Inflammatory macrophage (primary cell): ENCODE data around the gene MINAR1.
"Not testable (repeated sequence)": the region's sequence is repeated elsewhere in the genome, so short reads cannot be mapped to it uniquely, and the experiment has no call there.

Experiments used
- DNase-seq, 2 donors: peaks; one replicate each; pipeline ENCODE4 v3.0.0-alpha.2; 2020 to 2022
- total RNA-seq, 18 experiments: gene quantifications; one replicate each; lab custom pipeline; 2026; ENCODE audit warnings: mixed read lengths in 6 of 18, inconsistent platforms in 2 of 18; lab: John Stamatoyannopoulos, UW

MINAR1 gene, protein sequence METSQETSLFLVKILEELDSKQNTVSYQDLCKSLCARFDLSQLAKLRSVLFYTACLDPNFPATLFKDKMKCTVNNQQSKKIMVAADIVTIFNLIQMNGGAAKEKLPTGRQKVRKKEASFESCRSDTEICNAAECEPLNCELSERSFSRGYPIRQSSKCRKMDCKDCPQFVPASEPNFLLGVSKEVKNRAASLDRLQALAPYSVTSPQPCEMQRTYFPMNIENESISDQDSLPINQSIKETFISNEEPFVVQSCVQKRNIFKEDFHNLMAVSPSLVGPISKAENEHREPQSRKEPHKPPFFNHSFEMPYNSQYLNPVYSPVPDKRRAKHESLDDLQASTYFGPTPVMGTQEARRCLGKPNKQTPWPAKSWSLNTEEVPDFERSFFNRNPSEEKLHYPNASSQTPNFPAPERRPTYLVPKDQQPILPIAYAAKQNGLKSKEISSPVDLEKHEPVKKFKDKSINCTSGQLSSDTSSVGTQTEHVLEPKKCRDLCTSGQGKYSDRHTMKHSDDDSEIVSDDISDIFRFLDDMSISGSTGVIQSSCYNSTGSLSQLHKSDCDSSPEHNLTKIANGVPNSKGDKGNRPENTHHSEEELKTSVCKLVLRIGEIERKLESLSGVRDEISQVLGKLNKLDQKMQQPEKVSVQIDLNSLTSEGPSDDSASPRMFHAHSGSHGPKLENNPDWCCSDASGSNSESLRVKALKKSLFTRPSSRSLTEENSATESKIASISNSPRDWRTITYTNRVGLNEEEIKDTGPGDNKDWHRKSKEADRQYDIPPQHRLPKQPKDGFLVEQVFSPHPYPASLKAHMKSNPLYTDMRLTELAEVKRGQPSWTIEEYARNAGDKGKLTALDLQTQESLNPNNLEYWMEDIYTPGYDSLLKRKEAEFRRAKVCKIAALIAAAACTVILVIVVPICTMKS
- total RNA-seq = 0.71 to 4.2 (median 2.0) reads per million in 18 experiments

DNA sequence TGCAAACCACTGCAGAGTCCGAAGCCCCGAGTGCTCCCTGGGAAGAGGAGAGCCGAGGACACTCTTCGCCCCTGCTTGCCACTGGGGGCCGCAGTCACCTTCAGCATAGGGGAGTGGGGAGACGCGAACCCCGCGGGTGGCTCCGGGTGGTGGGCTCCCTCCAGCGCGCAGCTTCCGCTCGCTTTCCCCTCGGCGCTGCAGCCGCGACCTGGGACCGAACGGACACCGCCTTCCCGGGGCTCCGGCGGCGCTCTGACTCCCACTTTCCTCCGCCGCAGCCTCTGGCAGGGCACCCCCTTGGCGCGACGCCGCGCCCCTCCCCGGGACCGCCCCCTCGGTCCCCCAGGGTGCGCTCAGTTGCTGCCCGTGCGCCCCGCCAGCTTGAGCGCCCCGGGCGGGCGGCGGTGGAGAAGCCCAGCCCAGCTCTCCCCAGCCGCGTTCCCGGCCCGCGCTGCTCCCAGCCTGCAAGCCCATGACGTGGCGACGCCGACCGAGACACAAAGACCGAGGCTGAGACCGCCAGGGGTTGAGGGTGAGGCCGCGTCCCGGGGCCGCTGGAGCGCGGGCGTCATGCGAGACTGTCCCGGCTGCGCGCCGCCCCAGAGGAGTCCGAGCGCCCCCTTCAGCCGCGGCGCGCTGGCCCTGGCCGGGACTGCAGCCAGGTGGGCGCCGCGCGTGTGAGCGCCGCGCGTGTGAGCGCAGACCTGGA lies at the start of gene MINAR1:
MINAR1 (plus strand) TSS at position 701 of the 709 bp plus-strand sequence. CDS start 23,812 bp downstream, outside the sequence.
- no peak for DNase-seq

DNA sequence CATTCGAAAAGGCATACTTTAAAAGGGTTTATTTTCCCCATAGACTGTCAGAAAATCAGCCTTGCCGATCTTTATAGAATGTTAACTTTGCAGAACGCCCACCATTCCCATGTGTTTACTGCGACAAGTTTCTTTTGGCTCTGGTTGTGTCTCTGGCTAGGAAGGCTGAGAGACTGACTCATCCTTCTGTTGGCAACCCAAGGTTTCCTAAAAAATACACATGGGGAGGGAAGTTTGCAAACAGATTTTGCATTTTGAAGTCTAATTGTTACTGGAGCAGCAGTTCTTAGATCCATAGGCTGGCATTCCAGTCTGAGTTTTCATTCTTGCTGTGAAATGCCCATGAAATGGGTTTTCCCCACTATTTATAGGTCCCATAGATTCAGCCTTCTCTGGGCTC lies 37.9 kb upstream of the MINAR1 start:
- DNase-seq = no peak

DNA sequence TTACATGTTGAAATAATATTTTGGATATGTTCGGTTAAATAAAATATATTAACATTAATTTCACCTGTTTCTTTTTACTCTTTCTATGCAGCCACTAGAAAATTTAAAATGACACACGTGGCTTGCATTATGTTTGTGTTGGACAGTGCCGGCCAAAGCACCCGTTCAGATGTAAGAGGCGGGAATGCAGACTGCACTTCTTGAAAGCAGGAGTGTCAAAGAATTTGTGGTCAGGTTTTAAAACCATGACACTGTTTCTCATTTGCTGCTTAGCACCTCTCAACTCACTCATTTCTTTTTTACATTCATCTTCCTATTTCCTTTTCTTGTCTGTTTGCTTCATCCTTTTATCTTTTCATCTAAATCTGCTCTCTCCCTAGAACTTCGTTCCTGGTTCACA lies 35.3 kb upstream of the MINAR1 start:
- DNase-seq = no peak

DNA sequence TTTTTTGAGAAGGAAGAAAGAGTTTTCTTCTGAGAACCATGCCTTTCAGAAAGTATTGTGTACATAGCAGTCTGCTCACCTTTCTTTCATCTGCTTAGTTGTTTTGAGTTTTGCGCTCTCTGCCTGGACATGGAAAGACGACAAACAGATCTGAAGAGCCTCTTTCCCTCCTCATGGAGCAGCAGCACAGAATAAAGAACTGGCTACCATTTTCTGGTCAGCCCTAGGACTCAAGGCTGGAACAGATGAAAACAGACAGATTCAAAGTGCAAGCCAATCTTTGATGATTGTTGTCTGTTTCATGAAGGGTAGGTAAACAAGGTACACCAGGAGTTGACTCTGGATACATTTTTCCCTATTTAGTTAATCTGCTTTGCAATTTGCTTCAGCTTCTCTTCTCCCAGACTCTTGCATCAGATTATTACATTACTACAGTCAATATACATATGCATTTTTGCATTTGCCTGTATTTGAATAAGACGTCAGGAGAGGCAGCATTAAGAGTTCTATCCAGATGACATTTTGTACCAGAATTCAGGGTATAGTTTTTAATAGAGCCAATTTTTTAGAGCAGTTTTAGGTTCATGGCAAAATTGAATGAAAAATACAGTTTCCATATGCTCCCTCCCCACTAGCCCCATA lies 34.7 kb upstream of the MINAR1 start:
- DNase-seq = no peak

DNA sequence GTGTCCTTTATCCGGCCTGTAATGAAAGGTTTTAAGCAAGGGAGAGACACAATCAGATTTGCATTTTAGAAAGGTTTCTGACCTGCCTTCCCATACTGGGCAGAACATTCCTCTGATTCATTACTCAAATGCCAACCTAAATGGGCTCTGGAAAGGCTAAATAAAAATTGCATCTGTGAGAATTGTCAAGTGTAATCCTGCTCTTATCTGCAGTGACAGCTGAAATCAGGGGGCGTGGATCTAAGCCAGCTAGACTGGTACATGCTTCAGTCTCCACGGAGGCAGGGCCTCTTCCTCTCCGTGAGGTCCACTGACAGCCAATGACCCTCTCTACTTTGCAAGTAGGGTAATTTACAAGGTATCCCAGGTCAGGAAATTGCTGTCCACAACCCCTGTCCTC lies 32.5 kb upstream of the MINAR1 start:
- no peak for DNase-seq

DNA sequence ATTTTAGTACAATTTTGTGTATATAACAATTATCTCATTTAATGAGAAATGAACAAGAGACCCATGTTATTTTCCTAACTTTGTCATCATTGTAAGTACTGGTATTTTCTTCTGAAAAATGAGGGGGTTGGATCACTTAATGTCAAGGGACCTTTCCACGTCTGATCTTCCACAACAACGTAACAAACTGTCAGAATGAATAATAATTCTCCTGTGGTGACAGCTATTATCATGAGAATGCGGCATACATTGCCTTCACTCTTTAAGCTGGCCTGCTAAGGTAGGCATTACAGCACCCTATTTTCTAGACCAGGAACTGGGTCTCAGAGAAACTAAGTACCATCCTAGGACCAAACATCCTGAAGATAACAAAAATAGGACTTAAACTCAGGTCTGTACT lies 31.5 kb upstream of the MINAR1 start:
- DNase-seq = no peak

DNA sequence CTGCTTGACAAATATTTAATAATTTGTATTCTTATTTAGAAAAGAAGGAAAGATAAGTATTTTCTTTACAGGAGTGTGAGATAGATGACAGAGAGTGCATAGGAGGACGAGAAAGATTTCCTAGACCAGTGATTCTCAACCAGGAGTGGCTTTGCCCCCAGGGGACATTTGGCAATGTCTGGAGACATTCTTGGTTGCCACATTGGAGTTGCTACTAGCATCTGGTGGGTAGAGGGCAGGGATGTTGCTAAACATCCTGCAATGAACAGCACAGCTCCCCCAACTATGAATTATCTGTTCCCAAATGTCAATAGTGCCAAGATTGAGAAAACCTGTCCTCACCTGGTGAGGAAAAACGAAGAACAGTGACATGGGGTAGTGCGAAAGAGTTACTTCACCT lies 30.8 kb upstream of the MINAR1 start:
- no peak for DNase-seq

DNA sequence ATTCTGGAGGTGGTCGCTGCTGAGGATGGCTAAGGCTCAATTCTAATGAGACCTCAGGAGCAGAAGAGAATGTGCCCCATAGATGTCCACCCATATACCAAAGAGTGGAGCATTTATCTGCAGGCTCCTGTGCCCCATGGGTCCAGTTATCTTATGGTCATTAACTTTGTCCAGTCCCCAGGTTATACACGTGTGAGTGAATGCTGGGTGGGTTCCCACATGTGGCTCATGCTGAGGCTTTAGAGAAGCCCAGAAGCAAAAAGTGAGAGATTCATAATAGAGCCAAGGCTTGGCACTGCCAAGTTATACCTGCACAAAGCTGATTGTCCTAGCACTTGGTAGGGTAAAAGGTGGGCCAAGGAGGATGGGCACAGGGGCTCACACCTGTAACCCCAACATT lies 30.0 kb upstream of the MINAR1 start:
- DNase-seq = no peak

DNA sequence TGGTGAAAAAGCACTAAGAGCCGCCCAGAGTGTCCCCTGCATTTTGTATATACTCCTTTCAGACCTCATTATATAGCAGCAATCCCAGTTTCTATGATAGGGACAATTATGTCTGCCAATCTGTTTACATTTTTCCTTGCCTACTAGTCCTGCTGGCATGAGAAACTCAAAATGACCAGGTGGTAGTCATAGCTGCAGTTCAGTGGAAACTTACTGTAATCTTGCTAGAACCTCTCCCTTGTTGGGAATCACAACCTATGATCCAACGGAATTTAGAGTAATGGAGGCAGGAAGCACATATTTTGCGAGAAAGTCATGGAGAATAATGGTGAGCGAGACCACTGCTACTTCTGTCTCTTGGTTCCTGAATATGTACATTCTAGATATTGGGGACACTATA lies 28.6 kb upstream of the MINAR1 start:
- no peak for DNase-seq

DNA sequence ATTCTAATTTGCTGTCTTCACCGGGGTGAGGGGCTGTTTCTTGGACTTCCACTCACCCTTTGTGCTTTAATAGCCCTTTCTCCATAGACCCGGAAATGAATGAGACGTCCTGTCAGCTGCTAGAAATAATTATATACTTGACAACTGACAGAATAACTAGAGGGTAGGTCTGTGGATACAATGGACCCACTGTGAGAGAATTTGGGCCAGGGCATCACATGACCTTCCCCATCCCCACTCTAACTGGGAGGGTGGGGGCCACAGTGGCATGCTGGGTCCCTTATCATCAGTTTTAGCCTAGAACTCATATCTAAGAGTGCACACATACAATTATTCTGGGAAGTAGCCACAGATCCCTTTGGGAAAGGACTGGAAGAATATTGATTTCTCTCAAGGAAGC lies 25.9 kb upstream of the MINAR1 start:
- no peak for DNase-seq

DNA sequence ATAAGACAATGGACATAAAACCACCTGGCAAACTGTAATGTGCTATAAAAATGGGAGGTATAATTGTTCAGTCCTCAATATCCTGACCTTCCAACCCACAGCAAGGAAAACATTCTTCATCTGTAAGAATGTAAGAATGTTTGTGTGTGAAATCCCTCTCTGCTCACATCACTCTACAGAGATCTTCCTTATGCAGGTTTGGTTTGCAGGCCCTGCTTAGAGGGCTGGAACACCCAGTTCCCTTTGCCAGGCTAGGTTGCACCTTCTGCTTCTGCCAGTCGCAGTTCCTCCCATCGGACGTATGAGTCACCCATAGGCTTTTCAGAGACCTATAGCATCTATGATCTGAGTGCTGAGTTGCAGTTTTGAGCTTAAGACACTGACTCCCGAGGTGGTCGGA lies 24.1 kb upstream of the MINAR1 start:
- DNase-seq = peak in 1 of 2 donors; percentile 29

DNA sequence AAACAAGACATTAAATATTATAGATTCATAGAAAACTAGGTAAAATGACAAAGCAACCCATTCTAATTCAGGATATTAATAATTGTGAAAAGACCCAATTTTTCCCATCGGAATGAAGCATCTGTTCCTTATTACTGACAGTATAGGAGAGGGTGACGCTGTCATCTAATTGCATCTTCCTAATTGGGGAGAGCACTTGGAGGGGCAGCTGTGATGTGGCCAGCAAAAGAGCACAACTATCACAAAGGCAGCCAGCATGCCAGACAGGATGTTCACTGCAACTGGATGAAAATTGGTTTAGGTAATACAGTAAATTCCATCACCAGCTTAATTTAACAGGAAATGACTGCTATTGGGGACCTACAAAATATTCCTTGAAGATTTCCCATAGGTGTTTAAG lies 21.9 kb upstream of the MINAR1 start:
- no peak for DNase-seq

DNA sequence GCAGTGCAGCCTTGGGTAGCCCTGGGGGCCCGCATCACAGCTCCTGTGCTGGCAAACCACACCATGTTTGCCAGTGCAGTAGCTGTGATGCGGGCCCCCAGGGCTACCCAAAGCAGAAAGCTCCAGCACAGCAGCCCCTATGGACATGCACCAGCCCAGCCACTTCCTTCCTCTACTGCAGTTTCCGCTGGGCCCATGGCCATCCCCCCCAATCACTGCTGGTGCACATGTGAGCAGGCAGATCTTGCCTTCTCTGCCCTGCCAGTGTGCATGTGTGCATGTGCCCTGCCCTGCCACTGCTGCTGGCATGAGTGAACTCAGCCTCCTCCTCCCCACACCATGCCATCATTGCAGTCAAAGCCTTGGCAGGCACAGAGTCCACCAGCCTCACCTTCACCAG lies 20.1 kb upstream of the MINAR1 start:
- DNase-seq = no peak

DNA sequence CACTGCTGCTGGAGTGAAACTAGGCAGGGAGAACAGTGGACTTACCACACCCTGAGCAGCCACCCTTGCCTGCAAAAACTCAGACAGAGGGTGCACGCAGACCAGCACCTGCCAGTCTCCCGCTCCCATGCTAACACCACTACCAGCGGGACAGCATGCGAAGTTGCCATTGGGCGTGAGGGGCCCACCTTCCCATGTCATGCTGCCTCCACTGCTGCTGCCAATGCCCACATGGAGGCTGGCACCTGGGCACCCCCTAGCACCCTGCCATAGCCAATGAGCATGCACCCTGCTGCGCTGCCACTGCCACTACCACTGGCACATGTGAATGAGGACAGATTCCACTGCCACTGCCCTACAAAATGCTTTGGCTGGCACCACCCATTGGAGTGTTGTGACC lies 19.7 kb upstream of the MINAR1 start:
- DNase-seq = no peak

DNA sequence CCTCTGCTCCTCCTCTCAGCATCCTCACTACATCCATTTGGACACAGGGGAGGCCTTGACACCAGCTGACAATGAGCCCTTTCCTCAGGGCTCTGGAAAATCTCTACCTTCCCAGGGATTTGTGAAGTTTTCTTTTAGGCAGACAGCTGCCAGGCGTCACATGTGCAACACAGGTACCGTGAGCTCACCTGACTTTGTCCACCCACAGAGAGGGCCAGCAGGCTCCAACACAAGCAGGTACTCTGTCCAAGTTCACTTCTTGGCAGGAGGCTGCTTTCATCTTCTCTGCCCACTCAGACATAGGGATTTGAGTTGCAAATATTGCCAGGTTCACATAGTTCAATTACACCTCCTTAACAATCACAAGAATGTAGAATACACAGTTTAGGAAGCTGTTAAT lies 15.3 kb upstream of the MINAR1 start:
- no peak for DNase-seq

DNA sequence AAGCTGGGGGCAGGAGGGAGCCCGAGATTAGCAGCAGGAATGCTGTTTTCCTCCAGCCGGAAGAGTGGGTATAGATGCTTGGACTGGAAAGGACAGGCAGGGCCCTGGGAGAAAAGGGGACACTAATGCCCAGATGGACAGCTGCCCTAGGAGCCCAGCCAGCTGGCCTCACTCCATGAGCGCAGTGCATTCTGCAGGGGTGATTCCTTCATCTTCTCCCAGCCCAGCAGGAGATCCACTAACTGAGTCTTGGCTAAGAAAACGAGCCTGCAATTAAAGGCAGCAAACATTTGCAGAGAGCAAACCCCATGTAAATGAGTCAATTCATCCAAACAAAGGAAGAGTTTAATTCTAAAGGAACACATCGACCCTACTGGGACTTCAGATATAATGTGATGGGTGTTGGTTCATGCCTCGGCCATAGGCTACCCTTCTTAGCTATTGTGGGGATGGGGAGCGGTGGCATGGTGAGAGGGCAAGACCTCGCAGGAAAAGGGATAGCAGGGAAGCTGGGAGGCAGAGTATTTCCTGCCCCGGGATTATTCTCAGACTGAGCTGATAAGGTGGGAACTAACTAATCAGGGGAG lies 13.3 kb upstream of the MINAR1 start:
- DNase-seq = no peak

DNA sequence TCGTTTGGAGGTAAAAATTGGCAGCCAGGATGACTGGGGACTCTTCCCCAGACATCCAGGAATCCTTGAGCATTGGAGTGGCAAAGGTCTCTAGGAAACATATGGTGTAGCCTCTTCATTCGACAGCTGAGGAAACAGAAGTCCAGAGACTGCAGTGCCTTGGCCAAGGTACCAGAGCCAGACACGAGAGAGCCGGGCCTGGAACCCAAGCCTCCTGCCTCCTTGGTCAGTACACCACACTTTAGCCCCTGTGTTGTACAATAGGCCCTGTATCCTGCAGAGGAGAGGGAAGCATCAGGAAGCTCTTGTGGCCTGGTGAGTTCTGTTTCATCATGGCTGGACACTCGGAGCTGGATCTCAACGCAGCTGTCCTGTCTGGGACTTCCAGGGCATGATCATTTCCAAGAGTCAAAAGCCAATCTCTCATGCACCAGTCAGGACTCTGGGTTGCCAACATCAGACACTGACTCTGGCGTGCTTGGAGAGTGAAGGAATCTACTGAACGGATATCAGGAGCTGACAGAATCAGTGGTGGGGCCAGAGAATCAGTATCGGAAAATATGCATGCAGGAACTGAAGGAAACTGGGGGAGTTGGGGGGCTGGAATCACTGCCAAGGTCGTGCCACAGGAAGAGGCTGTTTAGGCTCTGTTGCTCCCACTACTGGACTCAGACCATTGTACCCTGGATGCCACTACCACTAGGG lies 6.4 kb upstream of the MINAR1 start:
- no peak for DNase-seq

DNA sequence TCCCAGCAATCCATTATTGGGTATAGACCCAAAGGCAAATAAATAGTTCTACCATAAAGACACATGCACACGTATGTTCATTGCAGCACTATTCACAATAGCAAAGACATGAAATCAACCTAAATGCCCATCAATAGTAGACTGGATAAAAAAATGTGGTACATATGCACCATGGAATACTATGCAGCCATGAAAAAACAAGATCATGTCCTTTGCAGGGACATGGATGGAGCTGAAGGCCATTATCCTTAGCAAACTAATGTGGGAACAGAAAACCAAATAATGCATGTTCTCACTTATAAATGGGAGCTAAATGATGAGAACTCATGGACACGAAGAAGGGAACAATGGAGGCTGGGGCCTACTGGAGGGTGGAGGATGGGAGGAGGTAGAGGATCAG lies 5.2 kb upstream of the MINAR1 start:
- not testable (repeated sequence) for DNase-seq

DNA sequence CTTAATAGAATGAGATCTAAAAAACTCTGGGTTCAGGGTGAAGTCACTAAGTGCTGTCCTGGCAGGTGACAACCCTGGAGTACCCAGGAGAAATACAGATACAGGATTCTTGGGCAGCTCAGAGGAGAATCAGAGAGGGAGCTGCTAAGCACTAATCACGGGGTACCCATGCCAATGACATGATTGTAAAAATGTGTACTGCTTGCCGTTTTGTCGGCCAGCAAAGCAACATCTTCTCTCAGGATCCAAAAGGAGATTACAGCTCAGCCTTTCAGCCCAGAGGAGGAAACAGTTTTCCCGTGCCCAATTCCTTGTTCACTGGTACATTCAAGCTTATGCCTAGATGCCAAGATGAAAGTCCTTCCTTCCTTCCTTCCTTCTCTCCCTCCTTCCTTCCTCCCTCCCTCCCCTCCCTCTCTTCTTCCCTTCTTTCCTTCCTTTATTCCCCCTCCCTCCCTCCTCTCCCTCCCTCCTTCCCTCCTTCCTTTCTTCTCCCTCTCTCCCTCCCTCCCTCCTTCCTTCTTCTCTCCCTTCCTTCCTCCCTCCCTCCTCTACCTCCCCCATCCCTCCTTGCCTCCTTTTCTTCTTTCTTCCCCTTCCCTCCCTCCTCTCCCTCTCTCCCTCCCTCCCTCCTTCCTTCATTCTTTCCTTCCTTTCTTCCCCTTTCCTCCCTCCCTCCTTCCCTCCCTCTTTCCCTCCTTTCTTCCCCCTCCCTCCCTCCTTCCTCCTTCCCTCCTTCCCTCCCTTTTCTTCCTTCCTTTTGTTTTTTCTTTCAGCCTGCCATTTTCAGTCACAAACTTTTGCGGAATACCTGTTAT lies 4.1 kb upstream of the MINAR1 start:
- no peak for DNase-seq

DNA sequence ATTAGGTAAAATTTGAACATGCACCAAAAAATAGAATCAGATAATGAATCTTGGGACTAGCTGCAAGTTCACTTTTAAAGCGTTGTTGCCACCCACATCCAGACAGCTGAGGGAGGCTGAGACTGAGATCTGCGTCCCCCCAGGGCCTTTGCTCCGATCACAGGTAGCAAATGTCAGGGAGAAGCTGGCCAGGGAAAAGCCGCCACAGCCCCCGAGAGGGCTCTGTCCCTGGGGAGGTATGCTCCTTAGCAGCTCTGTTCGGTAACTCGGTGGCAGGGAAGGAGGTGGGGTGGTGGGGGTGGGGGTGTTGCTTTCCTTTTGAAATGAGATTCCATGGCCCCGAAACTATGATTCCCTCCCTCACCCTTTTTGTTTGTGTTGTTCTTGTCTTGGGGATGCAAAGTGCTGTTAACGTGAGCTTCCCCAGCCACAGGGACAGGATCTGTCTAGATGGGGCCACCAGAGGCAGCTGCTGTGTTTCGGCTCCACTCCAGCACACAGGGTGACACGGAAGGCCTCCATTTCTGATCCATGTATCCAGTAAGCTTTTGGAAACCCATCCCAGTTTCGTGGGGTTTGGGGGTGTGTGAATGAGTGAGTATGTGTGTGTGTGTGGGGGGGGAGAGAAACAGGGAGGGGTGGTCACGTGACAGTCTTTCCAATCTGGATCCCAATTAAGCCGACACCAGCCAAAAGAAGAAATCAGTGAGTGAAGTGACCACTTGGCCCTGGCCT lies 1.1 kb upstream of the MINAR1 start:
- no peak for DNase-seq
